ENCODE data around the gene ABCC8. TPM values are rescaled to one million over a fixed set of nuclear protein-coding genes. Genes with fewer than 3 reads are reported as not detected.

ABCC8 gene
- total and polyA plus RNA-seq, 2 donors (not counting 3 experiments of a cell fraction or from before 2014, with no cell fraction given) = not detected

GRCh38 chr11:17475666-17476316, 854 bp downstream of the ABCC8 start:
- dilution Hi-C loops (cut with MboI; ENCODE audit: extremely low pct_ligation_motif_present, low sequenced_read_pairs) = no loop called here
- H2AFZ ChIP-seq (ENCODE audit: low read depth, low read length) = no peak overlapping the region
- H3K9me1 ChIP-seq (replicated peaks; ENCODE audit: control insufficient read depth, extremely low read depth, insufficient read depth, low read length) = no peaks in the 10 kb centered on the region
- FAIRE-seq (no peak), DNase-seq (ENCODE audit: low read depth, low spot score) (no peak)
- intact Hi-C loops (cut with micrococcal nuclease) = no loop called here
- H3K9ac ChIP-seq (replicated peaks; ENCODE audit: extremely low read depth, insufficient read depth, low read length) = no peak overlapping the region
- H3K27ac ChIP-seq (ENCODE audit: insufficient read depth, low read depth, low read length) = no peak overlapping the region
- H3K36me3 ChIP-seq (ENCODE audit: control insufficient read depth in 2 of 2, extremely low read depth in 1 of 2, insufficient read depth in 2 of 2, low read length in 2 of 2) = no peaks in the 10 kb centered on the region
- no peaks in the 10 kb centered on the region for H4K20me1 ChIP-seq (replicated peaks; ENCODE audit: control insufficient read depth, extremely low read depth, insufficient read depth, low read length)
- H3K4me3 ChIP-seq (replicated peaks in 1 of 3; ENCODE audit: insufficient read depth in 1 of 3, low read depth in 1 of 3, low read length in 3 of 3) = no peak overlapping the region
- POLR2A ChIA-PET = no interaction called here
- CTCF ChIA-PET = no interaction called here
- no peak for TF ChIP-seq POLR2AphosphoS5 (IDR thresholded peaks at IDR 0.05; ENCODE audit: insufficient read depth, low read depth, low read length)
- peak; percentile 55 for TF ChIP-seq EZH2 (IDR thresholded peaks at IDR 0.05; ENCODE audit: borderline replicate concordance, low read depth, low read length, severe bottlenecking)
- no peak for TF ChIP-seq MYC (IDR thresholded peaks at IDR 0.05; ENCODE audit: low read depth, low read length)
- TF ChIP-seq, protein P1, sequence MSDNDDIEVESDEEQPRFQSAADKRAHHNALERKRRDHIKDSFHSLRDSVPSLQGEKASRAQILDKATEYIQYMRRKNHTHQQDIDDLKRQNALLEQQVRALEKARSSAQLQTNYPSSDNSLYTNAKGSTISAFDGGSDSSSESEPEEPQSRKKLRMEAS (IDR thresholded peaks at IDR 0.05; ENCODE audit: insufficient read depth, insufficient read length) = no peak
- TF ChIP-seq, protein P2, sequence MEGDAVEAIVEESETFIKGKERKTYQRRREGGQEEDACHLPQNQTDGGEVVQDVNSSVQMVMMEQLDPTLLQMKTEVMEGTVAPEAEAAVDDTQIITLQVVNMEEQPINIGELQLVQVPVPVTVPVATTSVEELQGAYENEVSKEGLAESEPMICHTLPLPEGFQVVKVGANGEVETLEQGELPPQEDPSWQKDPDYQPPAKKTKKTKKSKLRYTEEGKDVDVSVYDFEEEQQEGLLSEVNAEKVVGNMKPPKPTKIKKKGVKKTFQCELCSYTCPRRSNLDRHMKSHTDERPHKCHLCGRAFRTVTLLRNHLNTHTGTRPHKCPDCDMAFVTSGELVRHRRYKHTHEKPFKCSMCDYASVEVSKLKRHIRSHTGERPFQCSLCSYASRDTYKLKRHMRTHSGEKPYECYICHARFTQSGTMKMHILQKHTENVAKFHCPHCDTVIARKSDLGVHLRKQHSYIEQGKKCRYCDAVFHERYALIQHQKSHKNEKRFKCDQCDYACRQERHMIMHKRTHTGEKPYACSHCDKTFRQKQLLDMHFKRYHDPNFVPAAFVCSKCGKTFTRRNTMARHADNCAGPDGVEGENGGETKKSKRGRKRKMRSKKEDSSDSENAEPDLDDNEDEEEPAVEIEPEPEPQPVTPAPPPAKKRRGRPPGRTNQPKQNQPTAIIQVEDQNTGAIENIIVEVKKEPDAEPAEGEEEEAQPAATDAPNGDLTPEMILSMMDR (IDR thresholded peaks at IDR 0.05; ENCODE audit: extremely low read depth in 1 of 2, insufficient read depth in 1 of 2, low read depth in 1 of 2, low read length in 2 of 2) = no peak
- TF ChIP-seq FOS (IDR thresholded peaks at IDR 0.05; ENCODE audit: borderline replicate concordance, insufficient read depth, low read length) = no peak
- TF ChIP-seq GATA2 (IDR thresholded peaks at IDR 0.05; ENCODE audit: insufficient read depth, insufficient read length, low read depth, low read length) = no peak
- H3K79me2 ChIP-seq (ENCODE audit: control insufficient read depth, insufficient read depth, low read length) = no peaks in the 10 kb centered on the region
- BruUV-seq (replicated peaks) = no TSS peak
- peaks cover 43 to 54% of the 10 kb centered on the region in 2 experiments for H3K27me3 ChIP-seq (ENCODE audit: control insufficient read depth in 2 of 2, insufficient read depth in 2 of 2, low read length in 2 of 2)
- no peak overlapping the region for H3K4me2 ChIP-seq (ENCODE audit: insufficient read depth, low read length)
- H3K4me1 ChIP-seq (ENCODE audit: control insufficient read depth, extremely low read depth, insufficient read depth, low read length) = no peaks in the 10 kb centered on the region
- H3K9me3 ChIP-seq (replicated peaks; ENCODE audit: control insufficient read depth, insufficient read depth, low read length) = no peaks in the 10 kb centered on the region

All from endothelial cell of umbilical vein (primary cell).